ENCODE results near the gene TSLP. TPM values are rescaled to one million over a fixed set of nuclear protein-coding genes. Genes with fewer than 3 reads are reported as not detected.
A peak's percentile ranks its signal among the peaks of the same experiment; 100 is the strongest.

Gene TSLP
- total RNA-seq, 4 donors from 2014 or later, result 1.8 TPM; not detected in 3

- no peak for DNase-seq (ENCODE audit: low spot score in 2 of 2)
- 92 to 95% methylated on average over 3 of the region's 3 CpGs for WGBS, 2 donors
- TF ChIP-seq EP300 (IDR thresholded peaks at IDR 0.05) (no peak), POLR2A (IDR thresholded peaks at IDR 0.05) (no peak), CTCF (IDR thresholded peaks at IDR 0.05) (no peak)
- no peaks in the 10 kb centered on the region for H3K4me1 ChIP-seq
- H3K27ac ChIP-seq, result no peak overlapping the region
- H3K27me3 ChIP-seq, result no peaks in the 10 kb centered on the region
- no peak overlapping the region for H3K4me3 ChIP-seq
- peaks cover 0 to 64% (median 2%) of the 10 kb centered on the region in 3 donors for H3K36me3 ChIP-seq
- H3K9me3 ChIP-seq, result no peaks in the 10 kb centered on the region
Measured at GRCh38 chr5:111113678-111114077, 42.2 kb downstream of the TSLP start.

GRCh38 chr5:111115229-111115628 is 43.7 kb downstream of the TSLP start:
- H3K4me1 ChIP-seq, result no peaks in the 10 kb centered on the region
- 96 to 98% methylated on average over 1 of the region's 1 CpG for WGBS, 2 donors
- no peaks in the 10 kb centered on the region for H3K9me3 ChIP-seq
- H3K27ac ChIP-seq, result no peak overlapping the region
- H3K36me3 ChIP-seq, result peaks cover 0 to 72% (median 2%) of the 10 kb centered on the region in 3 donors
- no peak for DNase-seq (ENCODE audit: low spot score in 2 of 2)
- no peaks in the 10 kb centered on the region for H3K27me3 ChIP-seq
- H3K4me3 ChIP-seq, result no peak overlapping the region
- TF ChIP-seq POLR2A (IDR thresholded peaks at IDR 0.05) (no peak), EP300 (IDR thresholded peaks at IDR 0.05) (no peak), CTCF (IDR thresholded peaks at IDR 0.05) (no peak)

- peak in 1 of 2 donors; percentile 19 for DNase-seq (ENCODE audit: low spot score in 2 of 2)
- no peaks in the 10 kb centered on the region for H3K9me3 ChIP-seq
- TF ChIP-seq POLR2A (IDR thresholded peaks at IDR 0.05), result no peak
- no peak for TF ChIP-seq CTCF (IDR thresholded peaks at IDR 0.05)
- peak in 1 of 2 donors; percentile 51 for TF ChIP-seq EP300 (IDR thresholded peaks at IDR 0.05)
- no peaks in the 10 kb centered on the region for H3K4me1 ChIP-seq
- no peak overlapping the region for H3K27ac ChIP-seq
- no peak overlapping the region for H3K4me3 ChIP-seq
- no peaks in the 10 kb centered on the region for H3K27me3 ChIP-seq
- peaks cover 0 to 73% (median 0%) of the 10 kb centered on the region in 3 donors for H3K36me3 ChIP-seq
- 65 to 75% methylated on average over 1 of the region's 1 CpG for WGBS, 2 donors
Measured at GRCh38 chr5:111116550-111116949, 45.0 kb downstream of the TSLP start.

GRCh38 chr5:111117136-111117535 is 45.6 kb downstream of the TSLP start:
- H3K27me3 ChIP-seq, result no peaks in the 10 kb centered on the region
- no peak for DNase-seq (ENCODE audit: low spot score in 2 of 2)
- no peak for TF ChIP-seq CTCF (IDR thresholded peaks at IDR 0.05)
- no peak for TF ChIP-seq EP300 (IDR thresholded peaks at IDR 0.05)
- no peak for TF ChIP-seq POLR2A (IDR thresholded peaks at IDR 0.05)
- H3K36me3 ChIP-seq, result peaks cover 0 to 74% (median 0%) of the 10 kb centered on the region in 3 donors
- no peaks in the 10 kb centered on the region for H3K9me3 ChIP-seq
- H3K4me1 ChIP-seq, result no peaks in the 10 kb centered on the region
- WGBS, 2 donors, result 48 to 50% methylated on average over 1 of the region's 1 CpG
- no peak overlapping the region for H3K27ac ChIP-seq
- H3K4me3 ChIP-seq, result no peak overlapping the region

GRCh38 chr5:111119221-111119620 is 47.7 kb downstream of the TSLP start:
- Histone ChIP-seq H3K27me3 (no peaks in the 10 kb centered on the region), H3K4me3 (no peak overlapping the region), H3K9me3 (no peaks in the 10 kb centered on the region), H3K27ac (no peak overlapping the region), H3K4me1 (no peaks in the 10 kb centered on the region), H3K36me3 (peaks cover 0 to 78% (median 0%) of the 10 kb centered on the region in 3 donors)
- DNase-seq (ENCODE audit: low spot score in 2 of 2), result no peak
- 56 to 58% methylated on average over 2 of the region's 2 CpGs for WGBS, 2 donors
- no peak for TF ChIP-seq EP300 (IDR thresholded peaks at IDR 0.05)
- TF ChIP-seq POLR2A (IDR thresholded peaks at IDR 0.05), result no peak
- TF ChIP-seq CTCF (IDR thresholded peaks at IDR 0.05), result no peak
